ENCODE data around the gene SOCS4.
"Not testable (repeated sequence)": the region's sequence is repeated elsewhere in the genome, so short reads cannot be mapped to it uniquely, and the experiment has no call there.

SOCS4 gene

DNA sequence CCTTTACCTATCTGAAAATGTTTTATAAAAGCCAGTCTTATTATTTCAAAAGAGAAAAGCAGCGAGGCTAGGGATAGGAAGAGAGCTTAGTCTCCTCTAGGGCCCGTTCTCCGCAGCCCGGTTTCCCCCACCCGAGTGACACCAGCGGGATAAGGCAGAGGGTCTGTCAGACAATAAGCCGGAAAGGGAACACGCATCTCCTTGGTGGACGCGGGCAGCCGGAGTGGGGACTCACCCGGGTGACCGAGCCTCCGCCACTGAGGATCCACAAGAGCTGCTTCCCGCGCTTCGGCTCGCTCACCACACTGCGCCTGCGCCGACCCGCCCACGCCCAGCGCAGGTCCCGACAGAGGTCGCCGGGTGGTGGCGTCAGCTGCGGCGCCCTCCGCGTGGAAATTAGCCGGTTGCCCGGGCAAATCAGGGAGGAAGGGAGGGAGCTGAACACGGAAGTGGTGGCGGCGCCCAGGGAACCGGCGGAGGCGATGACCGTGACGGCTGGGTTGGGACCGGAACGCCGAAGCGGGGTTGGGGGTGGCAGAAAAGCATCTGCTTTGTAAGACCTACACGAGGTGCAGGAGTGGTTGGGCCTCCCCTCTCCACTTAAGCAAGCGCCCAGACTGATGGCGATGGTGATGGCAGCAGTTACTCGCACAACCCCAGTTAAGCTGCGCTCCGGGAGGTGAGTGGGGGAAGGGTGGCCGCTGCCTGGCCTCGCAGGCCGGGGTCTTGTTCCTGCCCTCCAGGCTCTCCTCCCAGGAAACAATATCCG is at the start of gene SOCS4, which contains the start of gene WDHD1:
TSS of gene SOCS4 (plus strand) at position 444 of the 769 bp plus-strand sequence. CDS start 15,806 bp downstream, outside the sequence.
TSS of gene WDHD1 (minus strand) at position 307 of the 769 bp plus-strand sequence. CDS start 312 bp downstream, outside the sequence.
- Mint-ChIP-seq H3K4me1 (ENCODE audit: low read depth) (peaks cover 33% of the 10 kb centered on the region), H3K9me3 (no peaks in the 10 kb centered on the region), H3K4me3 (peak within 1 kb of the TSS; percentile 96), H3K27me3 (no peaks in the 10 kb centered on the region), H3K36me3 (ENCODE audit: low read depth) (peaks cover 9% of the 10 kb centered on the region), H3K27ac (peak within 1 kb of the TSS; percentile 96)
- intact Hi-C loops (cut with micrococcal nuclease), result loop anchor here (2.0 kb wide), 1 partner anchor 24 kb away; the partner anchor contains the start of gene MAPK1IP1L

- no peaks in the 10 kb centered on the region for H3K9me3 Mint-ChIP-seq
- no peaks in the 10 kb centered on the region for H3K27me3 Mint-ChIP-seq
- peaks cover 7% of the 10 kb centered on the region for H3K4me1 Mint-ChIP-seq (ENCODE audit: low read depth)
- no peaks in the 10 kb centered on the region for H3K36me3 Mint-ChIP-seq (ENCODE audit: low read depth)
- intact Hi-C loops (cut with micrococcal nuclease), result no loop called here
- H3K4me3 Mint-ChIP-seq, result no peak overlapping the region
- no peak overlapping the region for H3K27ac Mint-ChIP-seq
Measured at GRCh38 chr14:54979039-54979438, 48.0 kb upstream of the SOCS4 start.

GRCh38 chr14:54981698-54982097 is 45.3 kb upstream of the SOCS4 start:
- H3K9me3 Mint-ChIP-seq, result no peaks in the 10 kb centered on the region
- intact Hi-C loops (cut with micrococcal nuclease), result loop anchor here (2.0 to 10.0 kb wide), 2 partner anchors 177 to 417 kb away; no protein-coding TSS in a partner anchor
- no peak overlapping the region for H3K4me3 Mint-ChIP-seq
- peaks cover 6% of the 10 kb centered on the region for H3K36me3 Mint-ChIP-seq (ENCODE audit: low read depth)
- no peak overlapping the region for H3K27ac Mint-ChIP-seq
- H3K27me3 Mint-ChIP-seq, result no peaks in the 10 kb centered on the region
- H3K4me1 Mint-ChIP-seq (ENCODE audit: low read depth), result no peaks in the 10 kb centered on the region

GRCh38 chr14:54985156-54985555 is 41.9 kb upstream of the SOCS4 start:
- no peak overlapping the region for H3K27ac Mint-ChIP-seq
- no peaks in the 10 kb centered on the region for H3K4me1 Mint-ChIP-seq (ENCODE audit: low read depth)
- H3K9me3 Mint-ChIP-seq, result no peaks in the 10 kb centered on the region
- H3K36me3 Mint-ChIP-seq (ENCODE audit: low read depth), result peaks cover 14% of the 10 kb centered on the region
- no peak overlapping the region for H3K4me3 Mint-ChIP-seq
- H3K27me3 Mint-ChIP-seq, result no peaks in the 10 kb centered on the region
- intact Hi-C loops (cut with micrococcal nuclease), result loop anchor here (10.0 kb wide), 1 partner anchor 180 kb away; no protein-coding TSS in a partner anchor

- Mint-ChIP-seq H3K9me3 (no peaks in the 10 kb centered on the region), H3K4me3 (no peak overlapping the region)
Measured at GRCh38 chr14:55000381-55000780, 26.7 kb upstream of the SOCS4 start.

GRCh38 chr14:55005071-55005470 is 22.0 kb upstream of the SOCS4 start:
- Mint-ChIP-seq H3K36me3 (ENCODE audit: low read depth) (no peaks in the 10 kb centered on the region), H3K4me3 (no peak overlapping the region), H3K9me3 (no peaks in the 10 kb centered on the region), H3K27ac (no peak overlapping the region), H3K27me3 (no peaks in the 10 kb centered on the region), H3K4me1 (ENCODE audit: low read depth) (peaks cover 10% of the 10 kb centered on the region)
- intact Hi-C loops (cut with micrococcal nuclease), result no loop called here

More at GRCh38 chr14:55000381-55000780, 26.7 kb upstream of the SOCS4 start:
- intact Hi-C loops (cut with micrococcal nuclease), result no loop called here
- H3K36me3 Mint-ChIP-seq (ENCODE audit: low read depth), result no peaks in the 10 kb centered on the region
- peaks cover 2% of the 10 kb centered on the region for H3K27me3 Mint-ChIP-seq
- no peak overlapping the region for H3K27ac Mint-ChIP-seq
- peaks cover 13% of the 10 kb centered on the region for H3K4me1 Mint-ChIP-seq (ENCODE audit: low read depth)

DNA sequence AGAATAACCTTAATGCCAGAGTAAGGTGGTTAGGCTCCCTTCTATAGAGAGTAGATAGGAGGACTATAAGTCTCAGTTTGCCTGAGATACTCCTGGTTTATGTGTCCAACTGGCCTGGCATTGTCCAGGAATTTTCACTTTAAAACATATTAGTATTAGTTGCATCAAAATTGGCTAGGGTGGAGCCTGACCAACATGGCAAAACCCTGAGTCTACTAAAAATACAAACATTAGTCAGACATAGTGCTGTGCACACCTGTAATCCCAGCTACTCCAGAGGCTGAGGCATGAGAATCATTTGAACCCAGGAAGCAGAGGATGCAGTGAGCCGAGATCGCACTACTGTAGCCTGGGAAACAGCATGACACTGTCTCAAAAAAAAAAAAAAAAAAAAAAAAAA is 12.0 kb upstream of the SOCS4 start:
- Mint-ChIP-seq H3K36me3 (ENCODE audit: low read depth) (no peaks in the 10 kb centered on the region), H3K27ac (no peak overlapping the region), H3K27me3 (no peaks in the 10 kb centered on the region), H3K4me1 (ENCODE audit: low read depth) (peaks cover 4% of the 10 kb centered on the region), H3K4me3 (no peak overlapping the region), H3K9me3 (no peaks in the 10 kb centered on the region)
- intact Hi-C loops (cut with micrococcal nuclease), result no loop called here

- intact Hi-C loops (cut with micrococcal nuclease), result no loop called here
- no peaks in the 10 kb centered on the region for H3K36me3 Mint-ChIP-seq (ENCODE audit: low read depth)
Measured at GRCh38 chr14:55019968-55020554, 7.0 kb upstream of the SOCS4 start.

DNA sequence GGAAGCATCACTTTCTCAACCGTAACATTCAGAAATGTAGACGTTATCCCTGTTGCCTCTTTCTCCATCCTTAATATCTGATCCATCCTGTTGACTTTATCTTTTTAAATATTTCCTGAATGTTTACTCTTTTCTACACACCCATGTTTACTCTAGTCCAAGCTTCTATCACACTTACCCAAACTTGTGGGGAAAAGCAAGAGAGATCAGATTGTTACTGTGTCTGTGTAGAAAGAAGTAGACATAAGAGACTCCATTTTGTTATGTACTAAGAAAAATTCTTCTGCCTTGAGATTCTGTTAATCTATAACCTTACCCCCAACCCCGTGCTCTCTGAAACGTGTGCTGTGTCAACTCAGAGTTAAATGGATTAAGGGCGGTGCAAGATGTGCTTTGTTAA is 2.7 kb upstream of the SOCS4 start:
- H3K36me3 Mint-ChIP-seq (ENCODE audit: low read depth); H3K9me3 Mint-ChIP-seq; intact Hi-C loops (cut with micrococcal nuclease); H3K27me3 Mint-ChIP-seq; H3K27ac Mint-ChIP-seq; H3K4me3 Mint-ChIP-seq: not testable (repeated sequence)
- H3K4me1 Mint-ChIP-seq (ENCODE audit: low read depth), result peaks cover 36% of the 10 kb centered on the region

More at GRCh38 chr14:55019968-55020554, 7.0 kb upstream of the SOCS4 start:
- H3K27ac Mint-ChIP-seq, result peak overlapping the region; percentile 31
- no peaks in the 10 kb centered on the region for H3K27me3 Mint-ChIP-seq
- no peak overlapping the region for H3K4me3 Mint-ChIP-seq
- H3K9me3 Mint-ChIP-seq, result no peaks in the 10 kb centered on the region
- H3K4me1 Mint-ChIP-seq (ENCODE audit: low read depth), result peaks cover 10% of the 10 kb centered on the region

DNA sequence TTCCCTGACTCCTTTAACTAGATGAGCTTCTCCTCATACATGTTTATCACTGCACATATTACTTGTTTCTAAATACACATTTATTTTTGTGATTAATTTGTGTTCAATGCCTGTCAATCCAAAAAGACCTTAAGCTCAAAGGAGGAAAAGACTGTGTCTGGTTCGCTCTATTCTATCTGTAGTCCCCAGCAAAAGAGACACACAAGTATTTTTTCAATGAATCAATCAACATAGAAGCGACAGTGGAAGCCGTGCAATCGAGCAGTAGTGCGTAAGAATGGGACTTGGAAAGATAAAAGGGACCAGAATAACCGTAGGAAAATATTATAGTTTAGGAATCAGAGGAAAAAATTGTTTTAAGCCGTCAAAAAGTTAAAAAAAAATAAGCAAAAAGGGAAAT is 1.1 kb upstream of the SOCS4 start:
- Mint-ChIP-seq H3K4me1 (ENCODE audit: low read depth) (peaks cover 27% of the 10 kb centered on the region), H3K27ac (peak overlapping the region; percentile 96), H3K36me3 (ENCODE audit: low read depth) (peaks cover 9% of the 10 kb centered on the region), H3K9me3 (no peaks in the 10 kb centered on the region), H3K4me3 (peak overlapping the region; percentile 96), H3K27me3 (no peaks in the 10 kb centered on the region)
- intact Hi-C loops (cut with micrococcal nuclease), result loop anchor here (2.0 kb wide), 1 partner anchor 25 kb away; the partner anchor contains the start of gene MAPK1IP1L

DNA sequence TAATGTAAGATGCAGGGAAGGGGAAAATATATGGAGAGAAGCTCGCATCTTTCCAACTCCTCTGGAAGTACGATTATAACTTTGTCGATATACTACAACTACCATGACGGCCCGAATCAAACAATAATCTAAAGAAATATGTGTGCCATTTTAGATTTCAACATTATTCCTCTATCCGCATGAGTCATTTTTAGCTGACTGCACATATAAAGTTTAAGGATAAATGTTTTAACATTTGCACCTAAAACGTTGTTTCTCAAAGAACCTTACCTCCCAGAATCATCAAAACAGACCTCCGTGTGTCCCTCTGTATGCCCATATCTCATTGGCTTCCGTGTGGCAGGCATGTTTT is 619 bp upstream of the SOCS4 start:
- Mint-ChIP-seq H3K36me3 (ENCODE audit: low read depth) (peaks cover 9% of the 10 kb centered on the region), H3K4me3 (peak overlapping the region; percentile 96), H3K9me3 (no peaks in the 10 kb centered on the region), H3K27me3 (no peaks in the 10 kb centered on the region), H3K4me1 (ENCODE audit: low read depth) (peaks cover 31% of the 10 kb centered on the region), H3K27ac (peak overlapping the region; percentile 96)
- intact Hi-C loops (cut with micrococcal nuclease), result loop anchor here (2.0 kb wide), 1 partner anchor 24 kb away; the partner anchor contains the start of gene MAPK1IP1L

- Mint-ChIP-seq H3K27me3 (no peaks in the 10 kb centered on the region), H3K36me3 (ENCODE audit: low read depth) (peaks cover 16% of the 10 kb centered on the region), H3K4me1 (ENCODE audit: low read depth) (peaks cover 33% of the 10 kb centered on the region)
Measured at GRCh38 chr14:55028066-55028465, 1.0 kb downstream of the SOCS4 start.

DNA sequence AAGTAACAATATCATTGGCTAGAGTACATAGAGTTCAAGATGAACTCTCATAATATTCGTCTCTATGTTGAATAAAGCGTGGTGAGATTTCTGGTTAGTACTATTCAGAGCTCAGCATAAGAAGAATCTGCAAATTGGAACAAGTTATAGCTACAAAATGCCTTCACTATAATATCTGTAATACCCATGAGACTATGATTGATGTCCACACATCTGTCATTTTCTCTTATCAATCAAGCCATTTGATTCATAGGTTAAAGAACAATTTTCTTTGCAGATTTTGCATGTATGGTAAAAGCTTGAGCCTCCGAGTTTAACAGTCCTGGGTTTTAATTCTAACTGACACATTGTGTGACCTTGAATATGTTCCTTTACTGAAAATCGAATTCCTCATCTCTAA is 1.4 kb downstream of the SOCS4 start:
- Mint-ChIP-seq H3K9me3 (no peaks in the 10 kb centered on the region), H3K27me3 (no peaks in the 10 kb centered on the region), H3K4me1 (ENCODE audit: low read depth) (peaks cover 33% of the 10 kb centered on the region), H3K27ac (peak overlapping the region; percentile 96), H3K36me3 (ENCODE audit: low read depth) (peaks cover 16% of the 10 kb centered on the region), H3K4me3 (peak overlapping the region; percentile 96)
- intact Hi-C loops (cut with micrococcal nuclease), result no loop called here

More at GRCh38 chr14:55028066-55028465, 1.0 kb downstream of the SOCS4 start:
- Mint-ChIP-seq H3K9me3 (no peaks in the 10 kb centered on the region), H3K4me3 (peak overlapping the region; percentile 96), H3K27ac (peak overlapping the region; percentile 96)
- intact Hi-C loops (cut with micrococcal nuclease), result no loop called here

DNA sequence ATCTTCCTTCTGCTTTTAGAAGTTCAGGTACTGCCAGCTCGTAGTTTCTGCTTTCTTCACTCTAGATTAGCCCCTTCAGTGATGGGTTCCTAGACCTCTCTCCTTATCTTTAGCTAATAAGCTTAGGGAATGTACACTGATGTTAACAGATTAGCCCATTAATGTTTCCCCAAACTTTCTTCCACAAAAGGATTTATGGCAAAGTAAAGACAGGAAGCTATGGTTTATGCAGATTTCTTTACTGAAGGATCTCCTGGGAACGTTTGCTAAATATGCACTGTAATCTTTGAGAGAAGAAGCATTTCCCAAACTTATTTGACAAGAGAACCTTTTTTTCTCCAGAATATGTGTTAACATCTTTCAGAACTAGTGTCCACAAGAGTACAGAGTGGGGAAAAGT is 4.2 kb downstream of the SOCS4 start:
- no peak overlapping the region for H3K27ac Mint-ChIP-seq
- intact Hi-C loops (cut with micrococcal nuclease), result no loop called here
- peaks cover 22% of the 10 kb centered on the region for H3K4me1 Mint-ChIP-seq (ENCODE audit: low read depth)
- H3K9me3 Mint-ChIP-seq, result no peaks in the 10 kb centered on the region
- peaks cover 31% of the 10 kb centered on the region for H3K36me3 Mint-ChIP-seq (ENCODE audit: low read depth)
- no peak overlapping the region for H3K4me3 Mint-ChIP-seq
- no peaks in the 10 kb centered on the region for H3K27me3 Mint-ChIP-seq
